ENCODE measurements around the gene GOLIM4.
"Not testable (repeated sequence)": the region's sequence is repeated elsewhere in the genome, so short reads cannot be mapped to it uniquely, and the experiment has no call there.

GRCh38 chr3:168128463-168128862 is 32.7 kb upstream of the GOLIM4 start:
- not testable (repeated sequence) for TF ChIP-seq ZNF441 (CRISPR knock-in tag; IDR thresholded peaks at IDR 0.05; ENCODE audit: borderline replicate concordance); GABPA (IDR thresholded peaks at IDR 0.05; ENCODE audit: low read depth, low read length); GABPA (CRISPR knock-in tag; IDR thresholded peaks at IDR 0.05; ENCODE audit: low read depth); BHLHE40 (IDR thresholded peaks at IDR 0.05; ENCODE audit: low read length); ZNF770 (CRISPR knock-in tag; IDR thresholded peaks at IDR 0.05); RNF2 (conservative IDR thresholded peaks at IDR 0.05; ENCODE audit: low read depth); ZZZ3 (CRISPR knock-in tag; IDR thresholded peaks at IDR 0.05; ENCODE audit: borderline replicate concordance); ZNF790 (CRISPR knock-in tag; IDR thresholded peaks at IDR 0.05; ENCODE audit: borderline replicate concordance); IRF9 (CRISPR knock-in tag; IDR thresholded peaks at IDR 0.05; ENCODE audit: borderline replicate concordance); CTCF (CRISPR knock-in tag; IDR thresholded peaks at IDR 0.05); ZNF350 (CRISPR knock-in tag; IDR thresholded peaks at IDR 0.05; ENCODE audit: borderline replicate concordance, low read depth); RAD51 (IDR thresholded peaks at IDR 0.05; ENCODE audit: borderline replicate concordance)

Measured in HepG2 (cell line).